PC-9 (cell line): ENCODE data around the gene CUTA. TPM values are rescaled to one million over a fixed set of nuclear protein-coding genes. Genes with fewer than 3 reads are reported as not detected.

ENCODE experiments used
- BruUV-seq: library from RNA; stranded (reverse); fragments of 400-500 nt; replicated peaks from 2 replicates; lab custom pipeline; 2021; lab: Mats Ljungman, UMichigan
- CTCF ChIA-PET: fragments of 300-600 bp; sonication (Branson Sonifier 250); formaldehyde crosslinking; loops from one replicate; lab custom pipeline; 2022; ENCODE audit warnings: antibody characterized with exemption; lab: Charles Lee
- POLR2A ChIA-PET: fragments of 300-600 bp; sonication (Branson Sonifier 250); formaldehyde crosslinking; loops from one replicate; lab custom pipeline; 2022; ENCODE audit warnings: antibody characterized with exemption; ENCODE audit not compliant: unreplicated experiment; lab: Charles Lee
- DNase-seq, 2 experiments: peaks; one replicate each; pipeline versions ENCODE4 v3.0.0 to v3.0.0-alpha.2; 2015 to 2022; ENCODE audit warnings: mixed read lengths in 1 of 2
- H2AFZ ChIP-seq: fragments of 200-600 bp; sonication (generic); 2 replicates; pipeline ENCODE4 v1.8.1; 2017; ENCODE audit warnings: antibody characterized with exemption
- H3F3A ChIP-seq: fragments of 200-600 bp; sonication (generic); 2 replicates; pipeline ENCODE4 v1.8.1; 2017; ENCODE audit warnings: antibody characterized with exemption, mild to moderate bottlenecking, low read depth; ENCODE audit not compliant: insufficient read depth
- H3K27ac ChIP-seq: fragments of 200-600 bp; sonication (generic); 2 replicates; pipeline ENCODE4 v1.6.1; 2016; ENCODE audit warnings: mixed run types
- H3K27me3 ChIP-seq: fragments of 200-600 bp; sonication (generic); 2 replicates; pipeline ENCODE4 v1.6.1; 2016; ENCODE audit warnings: low read depth, mixed run types; ENCODE audit not compliant: insufficient read depth
- H3K36me3 ChIP-seq: fragments of 200-600 bp; sonication (generic); 2 replicates; pipeline ENCODE4 v1.6.1; 2016; ENCODE audit warnings: low read depth, mixed run types
- H3K4me1 ChIP-seq: fragments of 200-600 bp; sonication (generic); replicated peaks from 2 replicates; pipeline ENCODE4 v1.6.1; 2016; ENCODE audit warnings: mixed run types; ENCODE audit not compliant: insufficient read depth
- H3K4me2 ChIP-seq: fragments of 200-600 bp; sonication (generic); 2 replicates; pipeline ENCODE4 v1.6.1; 2017; ENCODE audit warnings: mixed run types
- H3K4me3 ChIP-seq: fragments of 200-600 bp; sonication (generic); 2 replicates; pipeline ENCODE4 v1.6.1; 2016; ENCODE audit warnings: mixed run types
- H3K79me2 ChIP-seq: fragments of 200-600 bp; sonication (generic); 2 replicates; pipeline ENCODE4 v1.6.1; 2017; ENCODE audit warnings: low read depth, mixed run types
- H3K9me2 ChIP-seq: fragments of 200-600 bp; sonication (generic); 2 replicates; pipeline ENCODE4 v1.8.1; 2017; ENCODE audit warnings: mild to moderate bottlenecking; ENCODE audit not compliant: insufficient read depth
- H3K9me3 ChIP-seq: fragments of 200-600 bp; sonication (generic); 2 replicates; pipeline ENCODE4 v1.8.1; 2016; ENCODE audit warnings: low read depth; ENCODE audit not compliant: insufficient read depth
- H4K20me1 ChIP-seq: fragments of 200-600 bp; sonication (generic); 2 replicates; pipeline ENCODE4 v1.8.1; 2017; ENCODE audit not compliant: insufficient read depth
- CTCF ChIP-seq: fragments of 200-600 bp; sonication (generic); conservative IDR thresholded peaks from 2 replicates; pipeline ENCODE4 v1.6.1; 2017; ENCODE audit warnings: mixed run types, antibody characterized with exemption, mild to moderate bottlenecking, moderate library complexity
- EZH2 ChIP-seq: fragments of 200-600 bp; sonication (generic); IDR thresholded peaks from 2 replicates; pipeline ENCODE4 v1.8.0; 2017; ENCODE audit warnings: antibody characterized with exemption, low read depth
- intact Hi-C: fragments of 100-400 bp; cut with micrococcal nuclease; formaldehyde crosslinking; loops from one replicate; pipeline ENCODE4 v1.10.0; 2022; ENCODE audit not compliant: unreplicated experiment
- total RNA-seq: library from RNA; stranded (reverse); gene quantifications from 2 replicates; pipeline ENCODE4 v1.2.3, GENCODE V29; 2021

Gene CUTA
- total RNA-seq, 1 experiment from 2014 or later = 213 TPM

DNA sequence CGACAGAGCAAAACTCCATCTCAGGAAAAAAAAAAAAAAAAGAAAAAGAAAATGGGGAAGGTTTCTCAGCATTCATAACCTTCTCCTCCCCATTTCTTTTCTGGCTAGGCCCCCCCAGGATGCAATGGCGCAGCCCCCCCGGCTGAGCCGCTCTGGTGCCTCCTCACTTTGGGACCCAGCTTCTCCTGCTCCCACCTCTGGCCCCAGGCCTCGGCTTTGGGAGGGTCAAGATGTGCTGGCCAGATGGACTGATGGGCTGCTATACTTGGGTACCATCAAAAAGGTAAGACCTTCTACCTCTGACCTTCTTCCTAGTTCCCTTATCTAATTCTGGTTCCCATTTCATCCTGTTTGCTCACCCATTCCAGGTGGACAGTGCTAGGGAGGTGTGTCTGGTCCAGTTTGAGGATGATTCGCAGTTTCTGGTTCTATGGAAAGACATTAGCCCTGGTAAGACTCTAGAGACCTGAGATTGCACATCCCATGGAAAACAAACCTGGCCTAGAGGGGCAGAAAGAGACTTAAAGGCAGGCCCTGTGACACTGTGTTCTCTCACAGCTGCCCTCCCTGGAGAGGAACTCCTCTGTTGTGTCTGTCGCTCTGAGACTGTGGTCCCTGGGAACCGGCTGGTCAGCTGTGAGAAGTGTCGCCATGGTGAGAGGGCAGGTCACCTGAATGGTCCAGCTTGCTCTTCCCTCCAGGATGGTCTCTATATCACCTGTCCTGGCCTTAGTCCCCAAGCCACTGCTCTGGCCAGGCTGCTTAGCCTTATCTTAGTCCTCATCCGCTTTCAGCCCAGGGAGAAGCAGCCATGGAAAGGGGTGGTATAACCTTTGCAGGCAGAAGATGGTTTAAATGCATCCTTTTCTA lies 5.5 kb downstream of the CUTA start:
- no peak for TF ChIP-seq CTCF
- TF ChIP-seq EZH2 = no peak
- H3K4me3 ChIP-seq = no peak overlapping the region; the same call in 1 of the 2 replicates
- BruUV-seq = no TSS peak
- no peaks in the 10 kb centered on the region for H3K9me3 ChIP-seq
- 0 out of 2 replicates have a peak, but pooled peaks cover 6% of the 10 kb centered on the region for H3K36me3 ChIP-seq
- POLR2A ChIA-PET = no interaction called here
- no peak for DNase-seq
- no peaks in the 10 kb centered on the region for H3K27me3 ChIP-seq
- no peaks in the 10 kb centered on the region for H3K9me2 ChIP-seq
- peaks cover 31% of the 10 kb centered on the region for H3F3A ChIP-seq
- CTCF ChIA-PET = no interaction called here
- H3K27ac ChIP-seq = no peak overlapping the region
- no peaks in the 10 kb centered on the region for H4K20me1 ChIP-seq
- intact Hi-C loops = loop anchor here (5.0 to 10.0 kb wide), 4 partner anchors 40 to 208 kb away; partner anchors contain the start of genes BAK1, HSD17B8, RGL2 and RING1
- peak overlapping the region; percentile 89; the same call in 1 of the 2 replicates for H3K4me2 ChIP-seq
- peaks cover 19% of the 10 kb centered on the region for H3K4me1 ChIP-seq
- H2AFZ ChIP-seq = no peak overlapping the region
- peaks cover 32% of the 10 kb centered on the region for H3K79me2 ChIP-seq

DNA sequence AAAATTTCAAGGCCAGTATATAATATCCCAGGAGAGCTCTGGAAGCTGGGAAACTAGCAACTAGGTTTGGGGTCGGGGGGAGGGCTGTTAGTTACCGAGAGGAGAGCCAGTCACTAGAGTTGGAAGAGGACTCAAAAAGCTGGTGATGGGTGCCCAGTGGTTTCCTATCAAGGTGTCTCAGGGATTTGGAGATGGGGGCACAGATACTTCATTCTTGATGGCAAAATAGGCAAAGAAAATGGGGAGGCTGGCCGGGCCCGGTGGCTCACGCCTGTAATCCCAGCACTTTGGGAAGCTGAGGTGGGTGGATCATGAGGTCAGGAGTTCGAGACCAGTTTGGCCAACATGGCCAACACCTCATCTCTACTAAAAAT lies 6.3 kb downstream of the CUTA start:
- ChIA-PET CTCF (no interaction called here), POLR2A (interaction anchor here (0.6 kb wide), 1 partner anchor 151 kb away, joined by 5 read pairs; no protein-coding TSS in a partner anchor)
- Histone ChIP-seq H3K27me3 (no peaks in the 10 kb centered on the region), H3K4me3 (peak overlapping the region; percentile 84), H2AFZ (no peak overlapping the region), H3K79me2 (peaks cover 25% of the 10 kb centered on the region), H4K20me1 (no peaks in the 10 kb centered on the region), H3K4me2 (peak overlapping the region; percentile 89), H3K36me3 (0 out of 2 replicates have a peak, but pooled peaks cover 6% of the 10 kb centered on the region), H3F3A (peaks cover 33% of the 10 kb centered on the region), H3K27ac (no peak overlapping the region), H3K9me3 (no peaks in the 10 kb centered on the region), H3K4me1 (peaks cover 18% of the 10 kb centered on the region), H3K9me2 (no peaks in the 10 kb centered on the region)
- TF ChIP-seq EZH2 = no peak
- no peak for TF ChIP-seq CTCF
- BruUV-seq = no TSS peak
- no peak for DNase-seq
- intact Hi-C loops = loop anchor here (5.0 to 10.0 kb wide), 4 partner anchors 41 to 207 kb away; partner anchors contain the start of genes BAK1, HSD17B8, RGL2 and RING1
